IgD-negative memory B cell (primary cell): ENCODE results near the gene EYA4. TPM values are rescaled to one million over a fixed set of nuclear protein-coding genes. Genes with fewer than 3 reads are reported as not detected.
"Not testable (repeated sequence)": the region's sequence is repeated elsewhere in the genome, so short reads cannot be mapped to it uniquely, and the experiment has no call there.

Experiments
- H3K27ac Mint-ChIP-seq, 3 donors: one replicate each; pipeline ENCODE4 v1.8.0; 2020 to 2022; ENCODE audit warnings: mild to moderate bottlenecking in 3 of 3, mixed read lengths in 3 of 3, moderate library complexity in 1 of 3
- H3K27me3 Mint-ChIP-seq: one replicate; pipeline ENCODE4 v1.8.0; 2021; ENCODE audit warnings: mixed read lengths
- H3K36me3 Mint-ChIP-seq: one replicate; pipeline ENCODE4 v1.8.0; 2020; ENCODE audit warnings: mild to moderate bottlenecking, mixed read lengths
- H3K4me1 Mint-ChIP-seq, 3 donors: one replicate each; pipeline ENCODE4 v1.8.0; 2020 to 2022; ENCODE audit warnings: mixed read lengths in 3 of 3, mild to moderate bottlenecking in 1 of 3
- H3K4me3 Mint-ChIP-seq, 4 donors: one replicate each; pipeline ENCODE4 v1.8.0; 2020 to 2022; ENCODE audit warnings: mild to moderate bottlenecking in 4 of 4, mixed read lengths in 4 of 4, moderate library complexity in 3 of 4
- H3K9me3 Mint-ChIP-seq, 3 donors: one replicate each; pipeline ENCODE4 v1.8.0; 2020 to 2021; ENCODE audit warnings: mixed read lengths in 3 of 3, mild to moderate bottlenecking in 1 of 3
- polyA plus RNA-seq: library from polyadenylated mRNA; unstranded; fragments of 300-500 nt; fragmentation: Illumina TruSeq; gene quantifications from one replicate; pipeline ENCODE4 v1.2.3, GENCODE V29; 2021

EYA4 gene
- polyA plus RNA-seq, 1 donor from 2014 or later = not detected

- no peaks in the 10 kb centered on the region for H3K27me3 Mint-ChIP-seq
- H3K4me1 Mint-ChIP-seq = no peaks in the 10 kb centered on the region
- no peaks in the 10 kb centered on the region for H3K9me3 Mint-ChIP-seq
- H3K27ac Mint-ChIP-seq = no peak overlapping the region
- H3K36me3 Mint-ChIP-seq = no peaks in the 10 kb centered on the region
- no peak overlapping the region for H3K4me3 Mint-ChIP-seq
These were observed 128.7 kb downstream of the EYA4 start for GRCh38 chr6:133369773-133370272.

DNA sequence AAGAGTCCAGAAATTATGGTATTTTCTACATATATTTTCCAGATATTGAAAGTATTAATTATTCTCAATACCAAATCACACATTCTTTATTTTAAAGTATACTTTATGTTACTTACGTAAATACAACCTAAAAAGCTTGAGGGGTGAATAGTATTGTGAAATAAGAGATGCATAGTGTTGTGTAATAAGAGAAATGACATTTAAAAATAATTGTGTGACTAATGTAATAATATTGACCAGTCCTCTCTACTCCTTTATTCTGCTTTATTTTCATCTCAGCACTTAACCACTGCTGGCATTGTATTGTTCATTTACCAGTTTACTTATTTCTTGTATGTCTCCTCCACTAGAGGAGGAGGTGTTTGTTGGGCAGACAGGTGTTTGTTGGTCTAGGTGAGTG, 135.6 kb downstream of the EYA4 start:
- Mint-ChIP-seq H3K27ac (no peak overlapping the region), H3K9me3 (no peaks in the 10 kb centered on the region), H3K4me1 (no peaks in the 10 kb centered on the region), H3K36me3 (no peaks in the 10 kb centered on the region), H3K27me3 (no peaks in the 10 kb centered on the region), H3K4me3 (no peak overlapping the region)

GRCh38 chr6:133377219-133377618, 136.1 kb downstream of the EYA4 start:
- Mint-ChIP-seq H3K27ac (no peak overlapping the region), H3K4me1 (no peaks in the 10 kb centered on the region), H3K9me3 (no peaks in the 10 kb centered on the region), H3K27me3 (no peaks in the 10 kb centered on the region), H3K36me3 (no peaks in the 10 kb centered on the region), H3K4me3 (no peak overlapping the region)

- no peaks in the 10 kb centered on the region for H3K4me1 Mint-ChIP-seq
- H3K9me3 Mint-ChIP-seq = no peaks in the 10 kb centered on the region
- H3K27ac Mint-ChIP-seq = no peak overlapping the region
- no peaks in the 10 kb centered on the region for H3K36me3 Mint-ChIP-seq
- no peak overlapping the region for H3K4me3 Mint-ChIP-seq
- no peaks in the 10 kb centered on the region for H3K27me3 Mint-ChIP-seq
These were observed 138.9 kb downstream of the EYA4 start for GRCh38 chr6:133380047-133380446.

GRCh38 chr6:133380723-133381122, 139.6 kb downstream of the EYA4 start:
- Mint-ChIP-seq H3K27me3 (no peaks in the 10 kb centered on the region), H3K9me3 (no peaks in the 10 kb centered on the region), H3K27ac (no peak overlapping the region), H3K36me3 (no peaks in the 10 kb centered on the region), H3K4me3 (no peak overlapping the region), H3K4me1 (no peaks in the 10 kb centered on the region)

DNA sequence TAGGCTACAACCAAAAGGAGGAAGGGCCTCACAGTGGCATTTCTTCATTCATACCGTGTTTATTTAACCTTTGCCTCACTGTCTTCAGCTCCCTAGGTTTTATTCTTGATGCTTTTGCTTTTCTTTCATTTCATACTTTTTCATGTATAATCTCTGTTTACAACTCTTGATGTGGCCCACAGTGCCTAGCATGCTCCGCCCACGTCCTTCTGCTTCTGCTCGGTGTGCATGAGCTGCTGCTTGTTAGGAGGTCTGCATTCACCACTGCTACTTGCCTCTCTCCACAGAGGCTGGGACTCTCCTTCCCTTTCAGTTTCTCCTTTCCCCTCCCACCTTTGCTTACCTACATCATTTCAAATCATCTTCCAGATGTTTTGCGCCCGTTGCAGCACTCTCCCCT, 147.6 kb downstream of the EYA4 start:
- Mint-ChIP-seq H3K4me1 (no peaks in the 10 kb centered on the region), H3K9me3 (peaks cover 0 to 3% (median 0%) of the 10 kb centered on the region in 3 donors), H3K27ac (no peak overlapping the region), H3K4me3 (no peak overlapping the region), H3K36me3 (no peaks in the 10 kb centered on the region), H3K27me3 (no peaks in the 10 kb centered on the region)

- Mint-ChIP-seq H3K9me3 (peaks cover 0 to 3% (median 0%) of the 10 kb centered on the region in 3 donors), H3K4me1 (no peaks in the 10 kb centered on the region), H3K36me3 (no peaks in the 10 kb centered on the region), H3K27me3 (no peaks in the 10 kb centered on the region), H3K27ac (no peak overlapping the region), H3K4me3 (no peak overlapping the region)
These were observed 149.0 kb downstream of the EYA4 start for GRCh38 chr6:133390168-133390567.

DNA sequence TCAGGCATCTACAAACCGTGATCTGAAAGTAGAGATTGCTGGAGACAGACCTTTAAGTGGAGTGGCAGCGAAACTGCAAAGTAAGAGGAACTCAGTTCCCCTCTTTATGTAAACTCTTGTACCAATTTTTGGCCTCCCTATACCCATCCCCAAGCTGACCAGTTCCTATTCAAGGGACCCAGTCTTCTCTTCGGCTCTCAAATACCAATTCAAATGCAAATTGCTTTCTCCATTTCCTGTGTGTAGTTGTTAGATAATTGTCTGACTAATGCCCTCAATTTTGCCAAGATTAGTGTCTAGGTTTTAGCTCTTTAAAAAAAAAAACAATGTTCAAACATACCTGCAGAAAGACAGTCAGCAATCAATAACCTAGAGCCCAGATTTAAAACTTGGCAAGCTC, 150.9 kb downstream of the EYA4 start:
- Mint-ChIP-seq H3K36me3 (no peaks in the 10 kb centered on the region), H3K4me3 (peak overlapping the region in 1 of 4 donors; percentile 7), H3K4me1 (no peaks in the 10 kb centered on the region), H3K27me3 (no peaks in the 10 kb centered on the region), H3K9me3 (peaks cover 0 to 3% (median 0%) of the 10 kb centered on the region in 3 donors), H3K27ac (no peak overlapping the region)

DNA sequence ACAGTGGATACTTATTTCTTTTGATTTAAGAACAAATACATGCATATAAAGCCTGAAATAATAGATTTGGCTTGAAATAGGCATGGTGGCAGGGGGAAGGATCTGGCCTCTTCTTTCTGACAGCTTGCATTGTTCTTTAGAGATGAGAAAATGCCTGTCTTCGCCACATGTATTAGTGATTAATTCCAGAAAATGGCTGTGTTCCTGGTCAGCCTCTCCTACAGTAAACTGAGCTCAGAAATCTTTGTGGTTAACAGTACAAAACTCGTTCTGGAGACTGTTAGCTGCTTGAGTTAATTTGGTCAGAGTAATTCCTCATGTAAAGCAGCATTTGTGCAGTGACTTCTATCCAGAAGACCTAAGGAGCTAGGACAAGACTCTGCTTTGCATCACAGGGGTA, 151.5 kb downstream of the EYA4 start:
- no peaks in the 10 kb centered on the region for H3K4me1 Mint-ChIP-seq
- no peaks in the 10 kb centered on the region for H3K27me3 Mint-ChIP-seq
- peaks cover 0 to 3% (median 0%) of the 10 kb centered on the region in 3 donors for H3K9me3 Mint-ChIP-seq
- no peak overlapping the region for H3K4me3 Mint-ChIP-seq
- H3K27ac Mint-ChIP-seq = no peak overlapping the region
- H3K36me3 Mint-ChIP-seq = no peaks in the 10 kb centered on the region

DNA sequence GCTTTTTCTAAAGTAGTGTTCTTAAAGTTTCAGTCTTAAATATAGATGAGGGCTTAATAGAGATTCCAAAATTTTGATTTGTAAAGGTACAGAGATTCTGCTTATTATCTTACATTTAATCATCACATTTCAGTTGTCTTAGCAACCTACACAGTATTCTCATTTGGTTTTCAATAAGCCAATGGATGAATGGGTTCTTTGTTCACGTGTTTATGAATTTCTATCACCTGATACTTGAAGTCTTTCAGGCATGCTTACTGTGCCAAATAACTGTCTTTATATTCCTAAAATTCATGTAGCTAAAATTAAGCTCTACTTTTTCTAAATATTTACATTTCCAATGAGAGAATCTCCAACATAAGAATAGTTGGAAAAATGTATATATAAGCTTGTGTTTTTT, 152.7 kb downstream of the EYA4 start:
- peaks cover 0 to 2% (median 0%) of the 10 kb centered on the region in 3 donors for H3K9me3 Mint-ChIP-seq
- peak overlapping the region in 1 of 4 donors; percentile 14 for H3K4me3 Mint-ChIP-seq
- no peak overlapping the region for H3K27ac Mint-ChIP-seq
- H3K27me3 Mint-ChIP-seq = no peaks in the 10 kb centered on the region
- H3K4me1 Mint-ChIP-seq = no peaks in the 10 kb centered on the region
- no peaks in the 10 kb centered on the region for H3K36me3 Mint-ChIP-seq

- no peaks in the 10 kb centered on the region for H3K36me3 Mint-ChIP-seq
- H3K27ac Mint-ChIP-seq = no peak overlapping the region
- peaks cover 0 to 2% (median 0%) of the 10 kb centered on the region in 3 donors for H3K9me3 Mint-ChIP-seq
- no peaks in the 10 kb centered on the region for H3K4me1 Mint-ChIP-seq
- no peak overlapping the region for H3K4me3 Mint-ChIP-seq
- no peaks in the 10 kb centered on the region for H3K27me3 Mint-ChIP-seq
These were observed 153.5 kb downstream of the EYA4 start for GRCh38 chr6:133394630-133395029.

DNA sequence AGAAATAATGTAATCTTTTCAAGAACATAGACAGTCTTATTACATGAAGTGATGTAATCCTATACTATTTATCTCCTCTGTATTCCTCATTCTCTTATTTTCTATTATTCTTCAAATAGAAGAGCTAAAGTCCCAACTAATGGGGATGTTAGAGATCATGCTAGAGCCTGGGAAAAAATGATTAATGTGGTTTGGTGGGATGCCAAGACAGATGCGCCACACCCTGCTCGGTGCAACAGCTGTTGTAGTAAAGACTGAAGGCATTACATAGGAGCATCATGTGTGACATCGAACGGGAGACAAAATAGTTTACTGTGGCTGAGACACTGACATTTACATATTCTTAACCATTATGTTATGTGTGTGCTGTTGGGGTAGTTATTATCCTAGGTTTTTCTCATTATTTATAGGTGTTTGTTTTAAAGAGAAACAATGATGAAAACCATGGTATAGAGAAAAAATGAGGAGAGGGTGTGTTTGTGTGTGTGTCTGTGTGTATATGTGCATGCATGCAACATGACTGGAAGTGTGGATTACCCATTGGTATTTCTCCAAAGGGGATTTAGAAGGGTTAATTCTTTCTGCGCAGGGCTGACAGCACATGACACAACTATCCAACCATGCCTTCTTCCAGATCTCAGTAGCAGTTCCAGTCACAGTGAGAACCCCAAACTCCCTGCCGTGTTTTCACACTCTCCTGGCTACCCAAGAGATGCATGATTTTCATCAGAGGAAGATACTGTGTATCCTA, 155.3 kb downstream of the EYA4 start:
- Mint-ChIP-seq H3K4me1 (no peaks in the 10 kb centered on the region), H3K27me3 (no peaks in the 10 kb centered on the region), H3K27ac (no peak overlapping the region), H3K9me3 (peaks cover 0 to 2% (median 0%) of the 10 kb centered on the region in 3 donors), H3K4me3 (no peak overlapping the region), H3K36me3 (no peaks in the 10 kb centered on the region)

DNA sequence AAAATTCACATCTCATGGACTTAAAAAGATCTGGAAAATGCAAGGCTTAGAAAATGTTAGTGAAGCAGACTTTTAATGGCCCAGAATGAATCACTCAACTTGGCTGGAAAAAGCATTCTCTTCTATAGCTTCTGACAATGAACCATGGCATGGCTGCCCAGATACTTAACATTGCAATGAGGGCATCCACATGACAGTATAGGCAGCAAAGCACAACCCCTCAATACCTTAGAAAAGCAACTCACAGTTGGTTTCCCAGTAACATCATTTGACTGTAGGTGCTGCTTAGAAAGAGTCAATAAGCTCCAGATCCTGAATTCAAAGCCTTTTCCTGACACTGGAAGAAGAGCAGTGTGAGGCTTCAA, 155.8 kb downstream of the EYA4 start:
- H3K4me1 Mint-ChIP-seq = no peaks in the 10 kb centered on the region
- no peaks in the 10 kb centered on the region for H3K36me3 Mint-ChIP-seq
- H3K27me3 Mint-ChIP-seq = no peaks in the 10 kb centered on the region
- H3K4me3 Mint-ChIP-seq = no peak overlapping the region
- peaks cover 0 to 2% (median 0%) of the 10 kb centered on the region in 3 donors for H3K9me3 Mint-ChIP-seq
- no peak overlapping the region for H3K27ac Mint-ChIP-seq

GRCh38 chr6:133397601-133398000, 156.4 kb downstream of the EYA4 start:
- H3K4me1 Mint-ChIP-seq, H3K27ac Mint-ChIP-seq, H3K9me3 Mint-ChIP-seq, H3K36me3 Mint-ChIP-seq, H3K4me3 Mint-ChIP-seq, H3K27me3 Mint-ChIP-seq: not testable (repeated sequence)

DNA sequence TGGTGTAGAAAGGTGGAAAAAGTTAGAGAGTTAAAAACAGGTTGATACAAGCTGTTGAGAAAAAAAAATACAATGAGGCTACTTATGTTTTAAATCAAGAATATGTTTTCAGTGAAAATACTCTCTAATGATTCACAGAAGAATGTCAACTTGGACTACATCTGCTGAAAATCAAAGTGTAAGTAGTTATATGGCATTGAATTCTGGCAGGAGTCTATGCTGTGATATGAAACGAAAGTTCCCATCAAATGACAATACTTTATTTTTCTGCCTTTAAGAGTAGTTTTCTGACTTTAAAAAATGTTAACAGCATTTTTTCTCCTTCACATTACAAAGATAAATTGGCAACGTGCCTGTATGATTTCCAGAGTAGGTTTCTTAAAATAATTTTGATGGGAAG, 158.3 kb downstream of the EYA4 start:
- Mint-ChIP-seq H3K9me3 (peaks cover 0 to 2% (median 0%) of the 10 kb centered on the region in 3 donors), H3K4me1 (no peaks in the 10 kb centered on the region), H3K4me3 (no peak overlapping the region), H3K27ac (no peak overlapping the region), H3K36me3 (no peaks in the 10 kb centered on the region), H3K27me3 (no peaks in the 10 kb centered on the region)

GRCh38 chr6:133404151-133404550, 163.0 kb downstream of the EYA4 start:
- H3K9me3 Mint-ChIP-seq = peaks cover 0 to 4% (median 0%) of the 10 kb centered on the region in 3 donors
- H3K27ac Mint-ChIP-seq = no peak overlapping the region
- no peaks in the 10 kb centered on the region for H3K36me3 Mint-ChIP-seq
- H3K27me3 Mint-ChIP-seq = no peaks in the 10 kb centered on the region
- H3K4me3 Mint-ChIP-seq = no peak overlapping the region
- H3K4me1 Mint-ChIP-seq = no peaks in the 10 kb centered on the region
